HepG2 (cell line): ENCODE measurements around the gene NECAB2. TPM values are rescaled to one million over a fixed set of nuclear protein-coding genes. Genes with fewer than 3 reads are reported as not detected.

Experiments used
- ASH2L ChIP-seq: fragments of 300-600, 200-600 bp; sonication (generic); IDR thresholded peaks from 2 replicates; pipeline ENCODE4 v1.7.0; 2017; ENCODE audit warnings: low read depth, mild to moderate bottlenecking, moderate library complexity, mixed read lengths, low read length; ENCODE audit not compliant: insufficient read length
- CHD4 ChIP-seq: fragments of 200-600 bp; sonication (generic); IDR thresholded peaks from 2 replicates; pipeline ENCODE4 v1.7.0; 2017; ENCODE audit warnings: mild to moderate bottlenecking, low read length, borderline replicate concordance
- FOXO1 ChIP-seq: sonication (generic); formaldehyde crosslinking; IDR thresholded peaks from 2 replicates; pipeline ENCODE4 v1.4.0; 2020; ENCODE audit warnings: missing genetic modification reagents
- MAFK ChIP-seq, 2 experiments: IDR thresholded peaks in 1 of 2; conservative IDR thresholded peaks in 1 of 2; 2 replicates each; pipeline ENCODE4 v1.6.1; 2011; ENCODE audit warnings: improper control_type of control experiment in 2 of 2, low read length in 2 of 2
- MYC ChIP-seq: sonication (generic); formaldehyde crosslinking; IDR thresholded peaks from 2 replicates; pipeline ENCODE4 v1.9.0; 2021; ENCODE audit warnings: missing genetic modification reagents, borderline replicate concordance
- NFATC3 ChIP-seq: sonication (generic); formaldehyde crosslinking; IDR thresholded peaks from 2 replicates; pipeline ENCODE4 v1.5.1; 2020; ENCODE audit warnings: mild to moderate bottlenecking, missing genetic modification reagents
- PRDM4 ChIP-seq: sonication (generic); formaldehyde crosslinking; IDR thresholded peaks from 2 replicates; pipeline ENCODE4 v1.9.0; 2021; ENCODE audit warnings: missing genetic modification reagents, borderline replicate concordance
- SIN3B ChIP-seq: fragments of 150-350 bp; IDR thresholded peaks from 2 replicates; pipeline ENCODE4 v1.6.1; 2014; ENCODE audit warnings: low read length
- ZNF335 ChIP-seq: sonication (generic); formaldehyde crosslinking; IDR thresholded peaks from 2 replicates; pipeline ENCODE4 v1.4.0; 2020; ENCODE audit warnings: missing genetic modification reagents
- ZNF558 ChIP-seq: sonication (generic); formaldehyde crosslinking; IDR thresholded peaks from 2 replicates; pipeline ENCODE4 v1.9.0; 2022; ENCODE audit warnings: mild to moderate bottlenecking, missing genetic modification reagents, borderline replicate concordance
- ZNF577 ChIP-seq: sonication (generic); formaldehyde crosslinking; IDR thresholded peaks from 2 replicates; pipeline ENCODE4 v1.4.0; 2020; ENCODE audit warnings: mild to moderate bottlenecking, low read depth, missing genetic modification reagents, borderline replicate concordance
- ZNF790 ChIP-seq: sonication (generic); formaldehyde crosslinking; IDR thresholded peaks from 2 replicates; pipeline ENCODE4 v1.8.0; 2022; ENCODE audit warnings: missing genetic modification reagents, mild to moderate bottlenecking, borderline replicate concordance
- ZUFSP ChIP-seq: sonication (generic); formaldehyde crosslinking; IDR thresholded peaks from 2 replicates; pipeline ENCODE4 v1.9.0; 2021; ENCODE audit warnings: missing genetic modification reagents, mild to moderate bottlenecking, borderline replicate concordance
- polyA plus RNA-seq, 8 experiments: library from polyadenylated mRNA; depleted of rRNA in 3 of 8; stranded (reverse) in 7 of 8; unstranded in 1 of 8; fragments of >200 nt; fragmentation: Illumina TruSeq in 4 of 8; extraction: Trizol in 4 of 8; gene quantifications; 2 replicates each; pipeline versions ENCODE4 v1.2.1 to v1.2.3, GENCODE V29; 2011 to 2016; ENCODE audit warnings: low read depth in 4 of 8, missing spikeins in 1 of 8, mixed read lengths in 1 of 8; ENCODE audit not compliant: insufficient read depth in 1 of 8
- total RNA-seq, 5 experiments: library from RNA; depleted of rRNA; stranded (reverse); fragments of >200 nt; fragmentation: Illumina TruSeq; extraction: Trizol; gene quantifications; 2 replicates each; pipeline ENCODE4 v1.2.3, GENCODE V29; 2016; ENCODE audit warnings: low read depth in 1 of 5
- TF ChIP-seq, protein P1 (sequence below): sonication (generic); formaldehyde crosslinking; IDR thresholded peaks from 2 replicates; pipeline ENCODE4 v1.8.0; 2022; ENCODE audit warnings: mild to moderate bottlenecking, missing genetic modification reagents
- TF ChIP-seq, protein P2 (sequence below): sonication (generic); formaldehyde crosslinking; IDR thresholded peaks from 2 replicates; pipeline ENCODE4 v1.4.0; 2020; ENCODE audit warnings: mild to moderate bottlenecking, missing genetic modification reagents
- TF ChIP-seq, protein P3 (sequence below): sonication (generic); formaldehyde crosslinking; IDR thresholded peaks from 2 replicates; pipeline ENCODE4 v1.5.1; 2020; ENCODE audit warnings: missing genetic modification reagents, mild to moderate bottlenecking, borderline replicate concordance

NECAB2 gene
- total and polyA plus RNA-seq, 2 of the 13 experiments (the other 11 are each of a cell fraction or from before 2014, with no cell fraction given): 0.21 to 0.49 TPM

GRCh38 chr16:84043486-84044117 lies 75.6 kb downstream of the NECAB2 start (continued):
- TF ChIP-seq FOXO1 (CRISPR knock-in tag) (no peak), SIN3B (no peak), ASH2L (peak; percentile 36), PRDM4 (CRISPR knock-in tag) (no peak), ZNF790 (CRISPR knock-in tag) (no peak), NFATC3 (no peak), MYC (CRISPR knock-in tag) (0 out of 2 replicates have a peak, but pooled peaks have one; percentile 13), CHD4 (no peak), ZUFSP (CRISPR knock-in tag) (no peak), ZNF558 (CRISPR knock-in tag) (no peak), ZNF577 (CRISPR knock-in tag) (no peak), MAFK (conservative IDR thresholded peaks at IDR 0.05 in 1 of 2, IDR thresholded peaks at IDR 0.05 in 1 of 2; ENCODE audit: low read length in 2 of 2) (no peak), ZNF335 (CRISPR knock-in tag) (no peak)
- TF ChIP-seq, protein P1, sequence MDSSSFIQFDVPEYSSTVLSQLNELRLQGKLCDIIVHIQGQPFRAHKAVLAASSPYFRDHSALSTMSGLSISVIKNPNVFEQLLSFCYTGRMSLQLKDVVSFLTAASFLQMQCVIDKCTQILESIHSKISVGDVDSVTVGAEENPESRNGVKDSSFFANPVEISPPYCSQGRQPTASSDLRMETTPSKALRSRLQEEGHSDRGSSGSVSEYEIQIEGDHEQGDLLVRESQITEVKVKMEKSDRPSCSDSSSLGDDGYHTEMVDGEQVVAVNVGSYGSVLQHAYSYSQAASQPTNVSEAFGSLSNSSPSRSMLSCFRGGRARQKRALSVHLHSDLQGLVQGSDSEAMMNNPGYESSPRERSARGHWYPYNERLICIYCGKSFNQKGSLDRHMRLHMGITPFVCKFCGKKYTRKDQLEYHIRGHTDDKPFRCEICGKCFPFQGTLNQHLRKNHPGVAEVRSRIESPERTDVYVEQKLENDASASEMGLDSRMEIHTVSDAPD (CRISPR knock-in tag): 0 out of 2 replicates have a peak, but pooled peaks have one; percentile 29
- TF ChIP-seq, protein P2, sequence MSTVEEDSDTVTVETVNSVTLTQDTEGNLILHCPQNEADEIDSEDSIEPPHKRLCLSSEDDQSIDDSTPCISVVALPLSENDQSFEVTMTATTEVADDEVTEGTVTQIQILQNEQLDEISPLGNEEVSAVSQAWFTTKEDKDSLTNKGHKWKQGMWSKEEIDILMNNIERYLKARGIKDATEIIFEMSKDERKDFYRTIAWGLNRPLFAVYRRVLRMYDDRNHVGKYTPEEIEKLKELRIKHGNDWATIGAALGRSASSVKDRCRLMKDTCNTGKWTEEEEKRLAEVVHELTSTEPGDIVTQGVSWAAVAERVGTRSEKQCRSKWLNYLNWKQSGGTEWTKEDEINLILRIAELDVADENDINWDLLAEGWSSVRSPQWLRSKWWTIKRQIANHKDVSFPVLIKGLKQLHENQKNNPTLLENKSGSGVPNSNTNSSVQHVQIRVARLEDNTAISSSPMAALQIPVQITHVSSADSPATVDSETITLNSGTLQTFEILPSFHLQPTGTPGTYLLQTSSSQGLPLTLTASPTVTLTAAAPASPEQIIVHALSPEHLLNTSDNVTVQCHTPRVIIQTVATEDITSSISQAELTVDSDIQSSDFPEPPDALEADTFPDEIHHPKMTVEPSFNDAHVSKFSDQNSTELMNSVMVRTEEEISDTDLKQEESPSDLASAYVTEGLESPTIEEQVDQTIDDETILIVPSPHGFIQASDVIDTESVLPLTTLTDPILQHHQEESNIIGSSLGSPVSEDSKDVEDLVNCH: no peak
- TF ChIP-seq, protein P3, sequence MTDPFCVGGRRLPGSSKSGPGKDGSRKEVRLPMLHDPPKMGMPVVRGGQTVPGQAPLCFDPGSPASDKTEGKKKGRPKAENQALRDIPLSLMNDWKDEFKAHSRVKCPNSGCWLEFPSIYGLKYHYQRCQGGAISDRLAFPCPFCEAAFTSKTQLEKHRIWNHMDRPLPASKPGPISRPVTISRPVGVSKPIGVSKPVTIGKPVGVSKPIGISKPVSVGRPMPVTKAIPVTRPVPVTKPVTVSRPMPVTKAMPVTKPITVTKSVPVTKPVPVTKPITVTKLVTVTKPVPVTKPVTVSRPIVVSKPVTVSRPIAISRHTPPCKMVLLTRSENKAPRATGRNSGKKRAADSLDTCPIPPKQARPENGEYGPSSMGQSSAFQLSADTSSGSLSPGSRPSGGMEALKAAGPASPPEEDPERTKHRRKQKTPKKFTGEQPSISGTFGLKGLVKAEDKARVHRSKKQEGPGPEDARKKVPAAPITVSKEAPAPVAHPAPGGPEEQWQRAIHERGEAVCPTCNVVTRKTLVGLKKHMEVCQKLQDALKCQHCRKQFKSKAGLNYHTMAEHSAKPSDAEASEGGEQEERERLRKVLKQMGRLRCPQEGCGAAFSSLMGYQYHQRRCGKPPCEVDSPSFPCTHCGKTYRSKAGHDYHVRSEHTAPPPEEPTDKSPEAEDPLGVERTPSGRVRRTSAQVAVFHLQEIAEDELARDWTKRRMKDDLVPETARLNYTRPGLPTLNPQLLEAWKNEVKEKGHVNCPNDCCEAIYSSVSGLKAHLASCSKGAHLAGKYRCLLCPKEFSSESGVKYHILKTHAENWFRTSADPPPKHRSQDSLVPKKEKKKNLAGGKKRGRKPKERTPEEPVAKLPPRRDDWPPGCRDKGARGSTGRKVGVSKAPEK: no peak; the same call in 1 of the 2 replicates
